Ovary (tissue), 3 donors: ENCODE data around the gene TXNDC16.

ENCODE experiments used
- POLR2A ChIP-seq: fragments of 450-650 bp; IDR thresholded peaks from one replicate; pipeline ENCODE4 v1.6.1; 2017; ENCODE audit warnings: antibody characterized with exemption, mild to moderate bottlenecking, moderate library complexity
- TF ChIP-seq, protein P1 (sequence below), 3 donors: fragments of 450-650 bp in 2 of 3; fragments of 200-600 bp in 1 of 3; IDR thresholded peaks; one replicate each; pipeline versions ENCODE4 v1.5.1 to v1.8.0; 2016 to 2022; ENCODE audit warnings: antibody characterized with exemption in 3 of 3, mild to moderate bottlenecking in 1 of 3
- donor health status: DM: no; HTN: no; CAD: no.

DNA sequence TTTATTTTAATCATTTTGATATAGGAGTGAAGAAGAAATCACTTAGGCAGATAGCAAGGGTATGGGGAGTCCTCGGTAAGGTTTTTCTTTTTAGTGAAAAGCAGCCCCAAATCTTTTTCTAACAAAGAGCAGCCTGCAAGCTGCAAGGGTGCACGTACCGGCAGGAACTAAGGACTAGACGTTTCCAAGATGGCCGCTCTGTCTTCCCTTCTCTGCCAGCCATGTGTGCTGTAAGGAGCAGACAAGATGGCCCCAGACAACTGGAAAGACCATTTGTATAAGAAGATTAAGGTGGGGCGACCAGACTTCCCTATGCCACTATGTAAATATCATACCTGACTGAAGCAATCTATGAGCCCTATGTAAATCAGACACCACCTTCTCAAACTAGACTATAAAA lies 79.6 kb downstream of the TXNDC16 start:
- TF ChIP-seq, protein P1, sequence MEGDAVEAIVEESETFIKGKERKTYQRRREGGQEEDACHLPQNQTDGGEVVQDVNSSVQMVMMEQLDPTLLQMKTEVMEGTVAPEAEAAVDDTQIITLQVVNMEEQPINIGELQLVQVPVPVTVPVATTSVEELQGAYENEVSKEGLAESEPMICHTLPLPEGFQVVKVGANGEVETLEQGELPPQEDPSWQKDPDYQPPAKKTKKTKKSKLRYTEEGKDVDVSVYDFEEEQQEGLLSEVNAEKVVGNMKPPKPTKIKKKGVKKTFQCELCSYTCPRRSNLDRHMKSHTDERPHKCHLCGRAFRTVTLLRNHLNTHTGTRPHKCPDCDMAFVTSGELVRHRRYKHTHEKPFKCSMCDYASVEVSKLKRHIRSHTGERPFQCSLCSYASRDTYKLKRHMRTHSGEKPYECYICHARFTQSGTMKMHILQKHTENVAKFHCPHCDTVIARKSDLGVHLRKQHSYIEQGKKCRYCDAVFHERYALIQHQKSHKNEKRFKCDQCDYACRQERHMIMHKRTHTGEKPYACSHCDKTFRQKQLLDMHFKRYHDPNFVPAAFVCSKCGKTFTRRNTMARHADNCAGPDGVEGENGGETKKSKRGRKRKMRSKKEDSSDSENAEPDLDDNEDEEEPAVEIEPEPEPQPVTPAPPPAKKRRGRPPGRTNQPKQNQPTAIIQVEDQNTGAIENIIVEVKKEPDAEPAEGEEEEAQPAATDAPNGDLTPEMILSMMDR (IDR thresholded peaks at IDR 0.05): no peak
- no peak for TF ChIP-seq POLR2A
